Astrocyte (in vitro differentiated cells and primary cell): ENCODE results near the gene CADM1. TPM values are rescaled to one million over a fixed set of nuclear protein-coding genes. Genes with fewer than 3 reads are reported as not detected.

Experiments
- DNase-seq: peaks from one replicate; pipeline ENCODE4 v3.0.0-alpha.2; 2010; ENCODE audit warnings: low read depth
- FAIRE-seq: peaks from 2 replicates; lab custom pipeline; 2011; peaks lifted over from hg19 to GRCh38; lab: Jason Lieb, UNC
- H2AFZ ChIP-seq: 2 replicates; pipeline ENCODE4 v1.6.0; 2012; ENCODE audit warnings: low read depth, low read length, inconsistent platforms
- H3K27ac ChIP-seq: 2 replicates; pipeline ENCODE4 v1.5.1; 2011; ENCODE audit warnings: low read depth, low read length, inconsistent platforms
- H3K27me3 ChIP-seq: 2 replicates; pipeline ENCODE4 v1.6.0; 2011; ENCODE audit warnings: low read length, inconsistent platforms; ENCODE audit not compliant: insufficient read depth
- H3K36me3 ChIP-seq: 2 replicates; pipeline ENCODE4 v1.5.1; 2011; ENCODE audit warnings: low read length, inconsistent platforms; ENCODE audit not compliant: insufficient read depth
- H3K4me1 ChIP-seq: 2 replicates; pipeline ENCODE4 v1.5.1; 2011; ENCODE audit warnings: low read length, inconsistent platforms; ENCODE audit not compliant: insufficient read depth
- H3K4me2 ChIP-seq: 2 replicates; pipeline ENCODE4 v1.6.0; 2012; ENCODE audit warnings: low read length, inconsistent platforms
- H3K4me3 ChIP-seq: 2 replicates; pipeline ENCODE4 v1.5.1; 2011; ENCODE audit warnings: low read depth, mild to moderate bottlenecking, low read length, inconsistent platforms; ENCODE audit not compliant: insufficient read depth
- H3K79me2 ChIP-seq: 2 replicates; pipeline ENCODE4 v1.6.0; 2012; ENCODE audit warnings: mild to moderate bottlenecking, low read length, inconsistent platforms; ENCODE audit not compliant: insufficient read depth
- H3K9ac ChIP-seq: 2 replicates; pipeline ENCODE4 v1.6.0; 2012; ENCODE audit warnings: mild to moderate bottlenecking, low read length, inconsistent platforms
- H3K9me3 ChIP-seq: 2 replicates; pipeline ENCODE4 v1.5.1; 2012; ENCODE audit warnings: low read depth, mild to moderate bottlenecking, low read length, inconsistent platforms; ENCODE audit not compliant: insufficient read depth
- H4K20me1 ChIP-seq: 2 replicates; pipeline ENCODE4 v1.6.0; 2012; ENCODE audit warnings: low read length, inconsistent platforms; ENCODE audit not compliant: insufficient read depth
- H3K27ac Mint-ChIP-seq: one replicate; pipeline ENCODE4 v1.8.0; 2021; ENCODE audit warnings: mild to moderate bottlenecking, mixed read lengths; ENCODE audit not compliant: unreplicated experiment
- H3K27me3 Mint-ChIP-seq: one replicate; pipeline ENCODE4 v1.8.0; 2021; ENCODE audit warnings: low read depth, mixed read lengths; ENCODE audit not compliant: unreplicated experiment
- H3K36me3 Mint-ChIP-seq: one replicate; pipeline ENCODE4 v1.8.0; 2021; ENCODE audit warnings: low read depth, mixed read lengths; ENCODE audit not compliant: unreplicated experiment
- H3K4me1 Mint-ChIP-seq: one replicate; pipeline ENCODE4 v1.8.0; 2021; ENCODE audit warnings: low read depth, mixed read lengths; ENCODE audit not compliant: unreplicated experiment
- H3K4me3 Mint-ChIP-seq: one replicate; pipeline ENCODE4 v1.8.0; 2021; ENCODE audit warnings: mild to moderate bottlenecking, moderate library complexity, mixed read lengths; ENCODE audit not compliant: unreplicated experiment
- H3K9me3 Mint-ChIP-seq: one replicate; pipeline ENCODE4 v1.8.0; 2021; ENCODE audit warnings: mild to moderate bottlenecking, mixed read lengths; ENCODE audit not compliant: unreplicated experiment
- CTCF ChIP-seq: IDR thresholded peaks from 2 replicates; pipeline ENCODE4 v1.5.1; 2011; ENCODE audit warnings: low read depth, mild to moderate bottlenecking, inconsistent platforms, low read length, moderate library complexity; ENCODE audit not compliant: insufficient read depth
- EZH2 ChIP-seq: IDR thresholded peaks from 2 replicates; pipeline ENCODE4 v1.6.1; 2012; ENCODE audit warnings: mild to moderate bottlenecking, low read length, inconsistent platforms; ENCODE audit not compliant: insufficient read depth
- total RNA-seq: library from RNA; stranded (reverse); gene quantifications from 2 replicates; pipeline ENCODE4 v1.2.1, GENCODE V29; 2021

The CADM1 gene
- total RNA-seq, 1 donor from 2014 or later = 414 TPM

- Histone ChIP-seq H4K20me1 (no peaks in the 10 kb centered on the region), H3K4me2 (no peak overlapping the region), H3K27me3 (no peaks in the 10 kb centered on the region), H3K9ac (no peak overlapping the region), H3K36me3 (no peaks in the 10 kb centered on the region), H3K4me3 (no peak overlapping the region), H3K4me1 (no peaks in the 10 kb centered on the region), H3K9me3 (no peaks in the 10 kb centered on the region), H3K27ac (no peak overlapping the region), H2AFZ (no peak overlapping the region), H3K79me2 (no peaks in the 10 kb centered on the region)
- Mint-ChIP-seq H3K9me3 (no peaks in the 10 kb centered on the region), H3K4me3 (no peak overlapping the region), H3K27me3 (no peaks in the 10 kb centered on the region), H3K27ac (no peak overlapping the region), H3K36me3 (peaks cover 4% of the 10 kb centered on the region), H3K4me1 (peaks cover 37% of the 10 kb centered on the region)
- TF ChIP-seq CTCF (no peak), EZH2 (no peak)
- DNase-seq (no peak), FAIRE-seq (no peak)
Observed at GRCh38 chr11:115322553-115323203, 181.5 kb downstream of the CADM1 start.

- Histone ChIP-seq H4K20me1 (no peaks in the 10 kb centered on the region), H3K27me3 (no peaks in the 10 kb centered on the region), H3K4me3 (no peak overlapping the region), H3K4me2 (no peak overlapping the region), H3K79me2 (no peaks in the 10 kb centered on the region), H3K9ac (no peak overlapping the region), H3K9me3 (no peaks in the 10 kb centered on the region), H2AFZ (no peak overlapping the region), H3K4me1 (no peaks in the 10 kb centered on the region), H3K27ac (no peak overlapping the region), H3K36me3 (no peaks in the 10 kb centered on the region)
- H3K4me1 Mint-ChIP-seq = peaks cover 37% of the 10 kb centered on the region
- FAIRE-seq (no peak), DNase-seq (peak; percentile 86)
- H3K27me3 Mint-ChIP-seq = no peaks in the 10 kb centered on the region
- peaks cover 4% of the 10 kb centered on the region for H3K36me3 Mint-ChIP-seq
- H3K9me3 Mint-ChIP-seq = no peaks in the 10 kb centered on the region
- H3K27ac Mint-ChIP-seq = peak overlapping the region; percentile 36
- H3K4me3 Mint-ChIP-seq = no peak overlapping the region
- no peak for TF ChIP-seq CTCF
Observed at GRCh38 chr11:115321605-115322289, 182.5 kb downstream of the CADM1 start.
